Activated CD8-positive, alpha-beta memory T cell treated with anti-CD3 and anti-CD28 coated beads, Interleukin-2, amount 50 U/mL, for 1 hour (primary cell): Measurements from ENCODE around the gene CHMP1B.

ENCODE experiments used
- DNase-seq: peaks from one replicate; pipeline ENCODE4 v3.0.0-alpha.2; 2020; ENCODE audit errors: extremely low read depth

The CHMP1B gene

GRCh38 chr18:11851146-11851805, at the start of gene CHMP1B:
Gene CHMP1B, plus strand, starts transcription at chr18:11851413. Its CDS starts 99 bp downstream, at chr18:11851512.
- peak; percentile 95 for DNase-seq

DNA sequence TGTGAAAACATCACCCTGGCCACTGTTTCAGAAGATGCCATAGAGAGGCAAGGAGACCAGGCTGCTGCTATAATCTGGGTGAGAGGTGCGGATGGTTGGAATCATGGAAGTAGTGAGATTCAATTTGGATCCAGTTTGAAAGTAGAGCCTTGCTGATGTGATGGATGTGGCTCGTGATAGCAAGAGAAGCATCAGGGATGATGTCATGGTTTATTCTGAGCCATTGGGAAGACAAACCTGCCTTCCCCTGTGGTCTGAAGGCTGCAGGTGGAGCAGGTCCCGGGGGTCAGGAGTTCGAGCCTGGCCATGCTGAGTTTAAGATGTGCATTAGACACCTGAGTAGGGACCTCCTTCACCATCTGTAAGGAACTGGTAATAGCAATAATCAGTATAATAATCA, 49.6 kb upstream of the CHMP1B start:
- no peak for DNase-seq

GRCh38 chr18:11802158-11802557, 49.1 kb upstream of the CHMP1B start:
- no peak for DNase-seq

DNA sequence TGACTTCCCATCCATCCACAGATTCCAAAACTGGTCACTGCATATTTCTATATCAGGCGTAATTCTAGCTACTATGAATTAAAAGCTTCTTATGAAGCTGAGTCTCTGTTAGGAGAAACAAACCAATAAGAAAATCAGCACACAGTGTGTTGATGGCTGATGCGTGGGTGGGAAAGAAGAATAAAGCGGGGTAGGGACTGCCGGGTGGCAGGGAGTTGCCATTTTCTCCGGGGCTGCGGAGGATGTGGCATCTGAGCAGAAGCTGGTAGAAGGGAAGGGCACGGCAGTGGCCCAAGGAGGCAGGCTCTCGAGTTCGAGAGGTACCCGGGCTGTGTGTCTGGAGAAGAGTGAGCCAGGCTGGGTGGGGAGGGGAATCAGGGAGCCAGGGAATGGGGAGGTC, 48.6 kb upstream of the CHMP1B start:
- DNase-seq, result no peak

DNA sequence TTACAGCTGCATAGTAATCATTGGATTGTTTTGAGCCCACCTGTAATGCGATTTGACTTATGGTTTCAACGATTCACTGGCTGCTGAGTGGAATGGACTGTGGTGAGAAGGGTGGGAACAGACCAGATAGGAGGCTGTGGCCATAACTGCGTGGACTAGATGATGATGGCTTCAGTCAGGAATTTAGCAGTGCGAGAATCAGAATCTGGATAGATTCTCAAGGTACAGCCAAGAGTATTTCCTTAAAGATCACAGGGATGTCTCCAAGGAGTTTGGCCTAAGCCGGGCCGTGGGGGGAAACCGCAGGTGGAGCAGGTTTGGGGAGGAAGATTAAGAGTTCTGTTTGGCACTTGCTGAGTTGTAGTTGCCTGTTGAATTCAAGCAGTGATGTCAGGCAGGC, 44.0 kb upstream of the CHMP1B start:
- DNase-seq, result no peak

GRCh38 chr18:11808001-11808855, 43.0 kb upstream of the CHMP1B start:
- DNase-seq, result no peak

GRCh38 chr18:11809895-11810294, 41.3 kb upstream of the CHMP1B start:
- DNase-seq, result no peak

DNA sequence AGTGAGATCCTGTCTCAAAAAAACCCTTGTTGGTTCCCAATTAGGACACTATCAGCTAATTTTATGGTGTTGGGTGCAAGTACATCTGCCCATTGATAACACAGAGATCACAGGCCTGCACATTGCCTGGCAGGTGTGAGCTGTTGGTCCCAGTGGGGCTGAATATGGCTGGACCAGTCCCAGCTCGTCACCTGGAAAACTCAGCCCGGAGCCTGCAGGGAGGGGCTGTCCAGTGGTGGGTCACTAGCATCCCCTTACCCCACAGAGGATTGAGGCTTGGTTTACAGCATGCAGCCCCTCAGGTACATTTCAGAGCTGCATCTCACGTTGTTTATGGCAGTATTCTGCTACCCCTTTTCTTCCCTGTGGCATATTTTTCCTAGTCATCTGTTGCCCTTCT, 40.8 kb upstream of the CHMP1B start:
- DNase-seq, result no peak

GRCh38 chr18:11811009-11811408, 40.2 kb upstream of the CHMP1B start:
- no peak for DNase-seq

DNA sequence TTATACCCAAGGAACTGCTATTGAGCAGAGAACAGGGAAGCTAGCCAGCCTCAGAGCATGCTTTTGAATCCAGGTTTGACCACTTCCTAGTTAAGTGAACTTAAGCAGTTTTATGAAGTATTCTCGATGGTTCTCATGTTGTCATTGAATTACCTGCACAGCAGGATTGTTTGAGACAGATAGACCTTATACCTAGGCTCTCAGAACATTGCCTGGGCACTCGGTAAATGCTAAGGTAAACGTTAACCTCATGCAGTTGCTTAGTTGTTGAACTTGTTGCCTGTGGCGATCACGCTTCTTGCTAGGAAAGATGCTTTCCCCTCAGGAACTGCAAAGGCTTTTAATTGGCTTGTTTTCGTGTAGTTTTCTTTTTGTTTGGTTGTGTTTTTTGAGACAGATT, 34.0 kb upstream of the CHMP1B start:
- no peak for DNase-seq

DNA sequence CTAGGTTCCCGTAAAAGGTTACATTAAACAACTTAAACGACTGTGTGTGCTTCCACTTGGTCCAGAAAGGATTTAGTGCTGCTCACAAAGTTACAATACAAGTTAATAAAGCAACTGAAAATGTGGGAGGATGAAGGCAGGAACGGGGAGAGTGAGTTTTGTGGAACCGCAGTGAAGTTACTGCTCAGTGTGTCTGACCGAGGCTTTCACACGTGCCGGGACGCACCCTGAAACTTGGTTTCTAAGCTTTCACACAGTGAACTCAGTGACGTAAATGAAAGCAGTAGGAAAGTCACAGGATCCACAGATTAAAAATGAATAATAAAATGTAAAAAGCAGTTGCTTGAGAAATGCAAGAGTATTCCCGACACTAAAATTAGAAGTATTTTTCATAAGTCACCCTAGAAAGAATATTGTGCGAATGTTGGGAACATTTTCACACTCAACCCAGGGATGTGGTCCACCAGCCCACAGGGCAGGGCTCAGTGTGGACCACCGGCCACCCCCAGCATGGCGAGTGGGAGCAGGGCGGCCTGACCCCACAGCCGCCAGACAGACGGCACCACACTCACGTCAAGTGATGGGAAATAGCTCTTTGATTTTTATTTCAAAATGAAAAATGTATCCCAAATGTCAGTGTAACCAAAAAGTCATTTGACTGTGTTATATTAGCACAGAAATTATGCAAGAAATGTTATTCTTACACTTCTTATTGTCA, 32.6 kb upstream of the CHMP1B start:
- DNase-seq, result no peak

DNA sequence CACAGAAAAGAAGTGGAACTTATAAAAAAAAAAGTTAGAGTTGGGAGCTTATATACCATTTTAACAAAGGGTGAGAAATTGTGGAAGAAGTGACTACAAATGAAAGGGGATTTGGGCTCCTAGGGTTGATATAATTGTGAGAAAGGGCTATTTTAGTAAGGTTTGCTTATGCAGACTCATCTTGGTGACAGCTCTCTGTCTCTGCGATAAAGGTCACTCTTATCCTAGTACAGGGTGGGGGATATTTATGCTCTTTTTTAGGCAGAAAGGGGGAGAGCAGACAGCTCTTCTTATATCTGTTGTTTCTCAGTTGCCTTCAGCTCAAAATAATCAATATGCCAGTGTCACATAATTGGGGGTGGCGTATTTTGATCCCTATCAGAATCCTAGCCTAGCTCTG, 31.3 kb upstream of the CHMP1B start:
- DNase-seq, result no peak

DNA sequence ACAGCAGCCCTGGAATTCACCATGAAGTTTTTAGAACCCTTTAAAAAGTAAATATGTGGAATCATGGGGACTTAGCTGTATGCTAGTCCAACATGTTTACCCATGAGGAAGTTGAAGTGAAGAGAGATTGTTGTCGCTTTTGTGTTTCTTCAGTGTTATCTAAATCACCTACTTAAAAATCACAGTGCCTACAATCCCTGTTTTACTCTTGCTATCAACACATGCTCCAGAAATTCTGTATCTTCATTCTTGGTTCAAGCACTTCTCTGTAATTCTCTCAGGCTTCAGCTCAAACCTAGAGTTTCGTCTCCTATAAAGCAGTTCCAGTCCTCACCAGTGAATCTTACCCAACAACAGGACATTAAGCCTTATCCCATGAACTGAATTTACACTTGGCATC, 30.5 kb upstream of the CHMP1B start:
- DNase-seq, result no peak

- no peak for DNase-seq
These were observed 30.0 kb upstream of the CHMP1B start for GRCh38 chr18:11821208-11821607.

DNA sequence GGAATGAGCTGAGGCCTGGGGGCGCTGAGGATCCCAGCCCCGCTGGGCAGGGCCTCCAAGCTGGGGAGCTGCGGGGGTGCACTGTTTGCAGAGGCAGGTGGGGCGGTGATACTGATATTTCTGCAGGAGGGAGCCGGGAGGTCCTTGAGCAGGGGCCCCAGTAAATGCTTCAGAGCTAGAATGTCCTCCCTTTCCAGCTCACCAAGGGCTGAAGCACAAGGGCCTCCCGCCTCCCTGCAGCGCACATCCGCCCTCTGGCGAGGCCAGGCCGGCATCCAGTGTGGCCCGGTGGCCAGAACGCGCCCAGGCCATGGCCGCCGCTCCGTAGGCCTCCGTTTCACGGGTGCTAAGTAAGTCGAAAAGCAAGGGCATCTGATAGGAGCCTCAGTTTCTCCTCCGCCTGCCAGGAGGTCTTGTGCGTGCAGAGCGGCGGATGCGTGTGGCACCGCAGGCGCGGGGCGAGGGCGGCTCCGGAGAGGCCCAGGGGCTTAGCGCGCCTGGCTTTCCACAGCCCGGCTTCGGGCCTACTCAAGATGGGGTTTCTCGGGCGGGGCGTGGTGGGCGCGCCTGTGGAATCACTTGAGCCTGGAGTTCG, 29.5 kb upstream of the CHMP1B start:
- DNase-seq, result no peak

DNA sequence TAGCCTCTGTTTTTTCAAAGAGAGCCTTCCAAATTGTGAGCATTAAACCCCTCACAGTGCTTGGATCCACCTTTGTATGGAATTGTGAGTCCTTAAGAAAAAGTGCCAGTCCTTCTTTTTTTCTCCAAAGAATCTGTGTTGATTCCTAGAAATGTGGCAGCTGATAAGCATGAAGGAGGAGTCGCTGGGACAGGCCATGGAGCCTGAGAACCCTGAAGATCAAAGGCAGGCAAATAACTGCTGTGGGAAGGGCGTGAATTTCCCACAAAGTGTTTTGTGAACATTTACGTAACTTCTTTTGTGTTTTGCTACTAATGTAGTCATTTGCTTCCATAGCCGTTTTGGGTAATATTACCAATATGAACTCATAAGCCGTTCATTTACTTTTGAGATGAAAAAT, 27.7 kb upstream of the CHMP1B start:
- no peak for DNase-seq

GRCh38 chr18:11826836-11827235, 24.4 kb upstream of the CHMP1B start:
- DNase-seq, result no peak

DNA sequence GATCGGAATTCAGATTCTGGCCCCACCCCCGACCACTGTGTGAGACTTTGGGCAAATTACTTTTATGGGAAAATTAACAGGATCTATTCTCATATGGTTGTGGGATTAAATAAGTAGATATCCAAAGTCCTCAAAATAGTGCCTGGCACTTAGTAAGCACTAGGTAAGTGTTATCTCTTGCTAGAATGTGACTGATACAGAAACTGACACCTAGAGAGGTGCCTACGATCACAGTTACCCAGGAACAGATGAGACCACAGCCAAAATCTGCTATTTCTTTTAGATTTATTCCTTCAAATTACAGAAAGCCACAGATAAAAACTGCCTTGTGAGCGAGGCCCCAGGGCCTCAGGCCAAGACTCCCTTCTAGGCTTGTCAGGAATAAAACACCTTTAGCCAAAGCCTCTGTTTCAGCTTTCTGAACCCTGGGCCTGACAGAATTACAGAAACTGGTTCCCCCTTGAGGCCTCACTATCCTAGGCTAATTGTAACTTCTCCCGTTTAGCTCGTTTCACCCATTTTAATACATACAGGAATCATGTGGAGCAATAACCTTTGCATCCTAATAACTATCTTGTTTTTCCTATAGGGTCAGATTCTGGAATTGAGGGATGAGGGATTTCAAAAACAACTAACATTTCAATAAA, 22.3 kb upstream of the CHMP1B start:
- no peak for DNase-seq

DNA sequence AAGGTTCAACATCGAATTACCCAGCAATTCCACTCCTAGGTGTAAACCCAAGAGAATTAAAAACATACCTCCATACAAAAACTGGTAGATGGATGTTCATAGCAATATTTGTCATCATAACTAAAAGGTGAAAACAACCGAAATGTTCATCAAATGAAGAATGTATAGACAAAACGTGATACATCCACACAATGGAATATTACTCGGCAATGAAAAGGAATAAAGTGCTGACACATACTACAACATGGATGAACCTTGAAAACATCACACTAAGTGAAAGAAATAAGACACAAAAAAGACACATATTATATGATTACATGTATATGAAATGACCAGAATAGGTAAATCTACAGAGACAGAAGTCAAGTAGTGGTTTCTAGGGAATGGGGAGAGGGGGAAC, 20.6 kb upstream of the CHMP1B start:
- DNase-seq, result no peak

DNA sequence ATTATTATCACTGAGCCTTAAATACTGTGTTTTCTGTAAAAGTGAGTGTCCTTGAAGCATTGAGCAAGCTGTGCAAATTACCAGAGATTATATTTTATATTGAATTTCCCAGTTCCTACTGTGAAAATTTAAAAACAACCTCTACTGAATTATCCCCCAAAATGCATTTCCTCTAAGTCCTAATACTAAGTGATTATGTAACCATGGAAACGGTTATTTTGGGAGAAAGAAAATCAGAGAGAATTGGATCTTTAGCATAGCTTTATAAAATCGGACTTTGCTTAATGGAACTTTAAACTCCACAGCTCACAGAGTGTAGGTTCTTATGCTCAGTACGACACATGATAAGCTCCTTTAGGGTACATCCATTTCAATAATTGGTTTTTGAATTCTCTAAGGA, 19.3 kb upstream of the CHMP1B start:
- DNase-seq, result no peak

DNA sequence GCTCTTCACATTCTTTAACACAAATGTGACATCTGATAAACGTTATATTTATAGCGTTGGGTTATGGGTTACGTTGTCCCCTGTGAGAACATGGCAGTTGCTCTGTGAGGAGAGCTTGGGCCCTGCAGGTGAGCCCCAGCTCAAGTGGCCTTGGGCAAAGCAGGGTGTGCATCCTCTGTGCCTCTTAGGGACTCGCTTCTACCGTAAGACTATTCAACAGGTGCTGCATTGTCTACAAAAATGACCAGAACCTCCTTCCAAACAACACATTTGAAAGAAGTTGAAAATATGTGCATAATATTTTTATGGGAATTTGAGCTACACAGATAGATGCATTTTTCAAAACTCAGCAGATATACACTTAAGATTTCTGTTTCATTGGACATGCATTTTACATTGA, 16.4 kb upstream of the CHMP1B start:
- no peak for DNase-seq

GRCh38 chr18:11839556-11839955, 11.7 kb upstream of the CHMP1B start:
- DNase-seq, result no peak
